Measurements from ENCODE around the gene PTGR2.

PTGR2 gene

GRCh38 chr14:73887694-73888459 is 36.2 kb downstream of the PTGR2 start:
- no peak overlapping the region for H2BK12ac ChIP-seq (ENCODE audit: low read length in 2 of 2)
- 65% methylated on average over 7 of the region's 7 CpGs for WGBS
- H3K27ac ChIP-seq (ENCODE audit: low read length, poor library complexity, severe bottlenecking), result peak overlapping the region; percentile 20

GRCh38 chr14:73888460-73888725 is 36.8 kb downstream of the PTGR2 start:
- WGBS, result 68% methylated on average over 3 of the region's 3 CpGs
- Histone ChIP-seq H3K36me3 (ENCODE audit: control insufficient read depth in 1 of 2, insufficient read depth in 2 of 2, low read depth in 1 of 2, low read length in 2 of 2) (peaks cover 0 to 5% of the 10 kb centered on the region in 2 experiments), H2BK5ac (ENCODE audit: low read depth, low read length, poor library complexity, severe bottlenecking) (no peak overlapping the region), H3K79me1 (replicated peaks; ENCODE audit: low read length, poor library complexity, severe bottlenecking) (peaks cover 3% of the 10 kb centered on the region), H3K14ac (ENCODE audit: low read length in 2 of 2) (no peak overlapping the region), H3K4me2 (ENCODE audit: low read length, poor library complexity, severe bottlenecking) (no peak overlapping the region), H3K27ac (ENCODE audit: low read length, poor library complexity, severe bottlenecking) (no peak overlapping the region), H4K91ac (ENCODE audit: low read length) (no peak overlapping the region), H2BK120ac (ENCODE audit: low read depth, low read length) (no peak overlapping the region), H3K18ac (ENCODE audit: low read depth in 1 of 2, low read length in 2 of 2) (no peak overlapping the region), H3K4ac (ENCODE audit: low read depth in 1 of 2, low read length in 2 of 2) (no peak overlapping the region), H3K9ac (ENCODE audit: low read length) (peak overlapping the region; percentile 98), H3K27me3 (ENCODE audit: control insufficient read depth in 1 of 2, insufficient read depth in 1 of 2, low read length in 2 of 2) (no peaks in the 10 kb centered on the region), H2AK5ac (ENCODE audit: low read length, severe bottlenecking) (no peak overlapping the region), H4K8ac (ENCODE audit: low read length) (no peak overlapping the region), H2AFZ (ENCODE audit: low read depth, low read length) (no peak overlapping the region), H2BK15ac (ENCODE audit: low read depth, poor library complexity, severe bottlenecking) (no peak overlapping the region), H3K4me3 (ENCODE audit: insufficient read depth in 1 of 2, low read depth in 1 of 2, low read length in 2 of 2) (peak overlapping the region in 1 of 2 experiments; percentile 86), H3K9me3 (ENCODE audit: control insufficient read depth, low read length) (no peaks in the 10 kb centered on the region), H2BK12ac (ENCODE audit: low read length in 2 of 2) (no peak overlapping the region), H3K4me1 (ENCODE audit: control insufficient read depth, insufficient read depth, low read depth, low read length) (peaks cover 2% of the 10 kb centered on the region), H3K23ac (ENCODE audit: low read length in 2 of 2) (no peak overlapping the region)
- peak; percentile 40 for DNase-seq

More at GRCh38 chr14:73887694-73888459, 36.2 kb downstream of the PTGR2 start:
- peaks cover 4% of the 10 kb centered on the region for H3K79me1 ChIP-seq (replicated peaks; ENCODE audit: low read length, poor library complexity, severe bottlenecking)
- H3K4ac ChIP-seq (ENCODE audit: low read depth in 1 of 2, low read length in 2 of 2), result no peak overlapping the region
- H3K27me3 ChIP-seq (ENCODE audit: control insufficient read depth in 1 of 2, insufficient read depth in 1 of 2, low read length in 2 of 2), result no peaks in the 10 kb centered on the region
- peak overlapping the region; percentile 98 for H3K9ac ChIP-seq (ENCODE audit: low read length)
- H4K91ac ChIP-seq (ENCODE audit: low read length), result no peak overlapping the region
- H3K9me3 ChIP-seq (ENCODE audit: control insufficient read depth, low read length), result no peaks in the 10 kb centered on the region
- no peak overlapping the region for H3K18ac ChIP-seq (ENCODE audit: low read depth in 1 of 2, low read length in 2 of 2)
- H2BK120ac ChIP-seq (ENCODE audit: low read depth, low read length), result no peak overlapping the region
- H3K4me1 ChIP-seq (ENCODE audit: control insufficient read depth, insufficient read depth, low read depth, low read length), result peaks cover 2% of the 10 kb centered on the region
- no peak overlapping the region for H3K23ac ChIP-seq (ENCODE audit: low read length in 2 of 2)
- peak overlapping the region in 1 of 2 experiments; percentile 86 for H3K4me3 ChIP-seq (ENCODE audit: insufficient read depth in 1 of 2, low read depth in 1 of 2, low read length in 2 of 2)
- H3K14ac ChIP-seq (ENCODE audit: low read length in 2 of 2), result no peak overlapping the region
- peak overlapping the region; percentile 73 for H3K4me2 ChIP-seq (ENCODE audit: low read length, poor library complexity, severe bottlenecking)
- DNase-seq, result no peak
- peaks cover 0 to under 1% of the 10 kb centered on the region in 2 experiments for H3K36me3 ChIP-seq (ENCODE audit: control insufficient read depth in 1 of 2, insufficient read depth in 2 of 2, low read depth in 1 of 2, low read length in 2 of 2)
- no peak overlapping the region for H2AK5ac ChIP-seq (ENCODE audit: low read length, severe bottlenecking)
- no peak overlapping the region for H2BK15ac ChIP-seq (ENCODE audit: low read depth, poor library complexity, severe bottlenecking)
- no peak overlapping the region for H2BK5ac ChIP-seq (ENCODE audit: low read depth, low read length, poor library complexity, severe bottlenecking)
- H4K8ac ChIP-seq (ENCODE audit: low read length), result no peak overlapping the region
- no peak overlapping the region for H2AFZ ChIP-seq (ENCODE audit: low read depth, low read length)

GRCh38 chr14:73888971-73889370 is 37.3 kb downstream of the PTGR2 start:
- Histone ChIP-seq H2AK5ac (ENCODE audit: low read length, severe bottlenecking) (no peak overlapping the region), H3K4ac (ENCODE audit: low read depth in 1 of 2, low read length in 2 of 2) (no peak overlapping the region), H4K91ac (ENCODE audit: low read length) (no peak overlapping the region), H3K9ac (ENCODE audit: low read length) (peak overlapping the region; percentile 98), H3K14ac (ENCODE audit: low read length in 2 of 2) (no peak overlapping the region), H2BK120ac (ENCODE audit: low read depth, low read length) (no peak overlapping the region), H3K4me3 (ENCODE audit: insufficient read depth in 1 of 2, low read depth in 1 of 2, low read length in 2 of 2) (peak overlapping the region in 1 of 2 experiments; percentile 86), H2AFZ (ENCODE audit: low read depth, low read length) (no peak overlapping the region), H3K9me3 (ENCODE audit: control insufficient read depth, low read length) (no peaks in the 10 kb centered on the region), H3K79me1 (replicated peaks; ENCODE audit: low read length, poor library complexity, severe bottlenecking) (peaks cover 3% of the 10 kb centered on the region), H3K27me3 (ENCODE audit: control insufficient read depth in 1 of 2, insufficient read depth in 1 of 2, low read length in 2 of 2) (no peaks in the 10 kb centered on the region), H3K36me3 (ENCODE audit: control insufficient read depth in 1 of 2, insufficient read depth in 2 of 2, low read depth in 1 of 2, low read length in 2 of 2) (peaks cover 0 to 11% of the 10 kb centered on the region in 2 experiments), H3K27ac (ENCODE audit: low read length, poor library complexity, severe bottlenecking) (peak overlapping the region; percentile 54), H3K18ac (ENCODE audit: low read depth in 1 of 2, low read length in 2 of 2) (no peak overlapping the region), H4K8ac (ENCODE audit: low read length) (no peak overlapping the region), H2BK15ac (ENCODE audit: low read depth, poor library complexity, severe bottlenecking) (no peak overlapping the region), H3K4me1 (ENCODE audit: control insufficient read depth, insufficient read depth, low read depth, low read length) (peaks cover 2% of the 10 kb centered on the region), H3K4me2 (ENCODE audit: low read length, poor library complexity, severe bottlenecking) (no peak overlapping the region), H2BK5ac (ENCODE audit: low read depth, low read length, poor library complexity, severe bottlenecking) (no peak overlapping the region), H3K23ac (ENCODE audit: low read length in 2 of 2) (no peak overlapping the region), H2BK12ac (ENCODE audit: low read length in 2 of 2) (no peak overlapping the region)
- WGBS, result 100% methylated on average over 1 of the region's 2 CpGs
- DNase-seq, result peak; percentile 32

- Histone ChIP-seq H3K4me3 (ENCODE audit: insufficient read depth in 1 of 2, low read depth in 1 of 2, low read length in 2 of 2) (no peak overlapping the region), H2BK120ac (ENCODE audit: low read depth, low read length) (no peak overlapping the region), H3K9ac (ENCODE audit: low read length) (peak overlapping the region; percentile 98), H3K36me3 (ENCODE audit: control insufficient read depth in 1 of 2, insufficient read depth in 2 of 2, low read depth in 1 of 2, low read length in 2 of 2) (peaks cover 2 to 15% of the 10 kb centered on the region in 2 experiments), H4K8ac (ENCODE audit: low read length) (no peak overlapping the region), H3K4me1 (ENCODE audit: control insufficient read depth, insufficient read depth, low read depth, low read length) (peaks cover 2% of the 10 kb centered on the region), H2AFZ (ENCODE audit: low read depth, low read length) (no peak overlapping the region), H2BK15ac (ENCODE audit: low read depth, poor library complexity, severe bottlenecking) (no peak overlapping the region), H3K4ac (ENCODE audit: low read depth in 1 of 2, low read length in 2 of 2) (no peak overlapping the region), H3K14ac (ENCODE audit: low read length in 2 of 2) (no peak overlapping the region), H2BK12ac (ENCODE audit: low read length in 2 of 2) (no peak overlapping the region), H3K27ac (ENCODE audit: low read length, poor library complexity, severe bottlenecking) (no peak overlapping the region), H3K27me3 (ENCODE audit: control insufficient read depth in 1 of 2, insufficient read depth in 1 of 2, low read length in 2 of 2) (no peaks in the 10 kb centered on the region), H3K9me3 (ENCODE audit: control insufficient read depth, low read length) (no peaks in the 10 kb centered on the region), H3K4me2 (ENCODE audit: low read length, poor library complexity, severe bottlenecking) (no peak overlapping the region), H3K23ac (ENCODE audit: low read length in 2 of 2) (no peak overlapping the region), H4K91ac (ENCODE audit: low read length) (no peak overlapping the region), H3K79me1 (replicated peaks; ENCODE audit: low read length, poor library complexity, severe bottlenecking) (peaks cover 6% of the 10 kb centered on the region), H2BK5ac (ENCODE audit: low read depth, low read length, poor library complexity, severe bottlenecking) (no peak overlapping the region), H3K18ac (ENCODE audit: low read depth in 1 of 2, low read length in 2 of 2) (no peak overlapping the region), H2AK5ac (ENCODE audit: low read length, severe bottlenecking) (no peak overlapping the region)
- WGBS, result 97% methylated on average over 5 of the region's 5 CpGs
- no peak for DNase-seq
Observed at GRCh38 chr14:73889376-73889775, 37.7 kb downstream of the PTGR2 start.
